Gastrocnemius medialis (tissue), 4 donors: ENCODE measurements around the gene LRRC18.

Experiments
- CTCF ChIP-seq, 5 experiments: fragments of 450-650 bp in 3 of 5; fragments of 200-600 bp in 2 of 5; sonication (generic) in 2 of 5; IDR thresholded peaks in 4 of 5; conservative IDR thresholded peaks in 1 of 5; 1 replicate in 4 of 5; 2 replicates in 1 of 5; pipeline ENCODE4 v1.5.1; 2016 to 2019; ENCODE audit warnings: antibody characterized with exemption in 5 of 5, mild to moderate bottlenecking in 3 of 5, moderate library complexity in 3 of 5
- POLR2A ChIP-seq, 2 donors: fragments of 450-650 bp; IDR thresholded peaks; one replicate each; pipeline ENCODE4 v1.6.1; 2017; ENCODE audit warnings: antibody characterized with exemption in 2 of 2, mild to moderate bottlenecking in 2 of 2, moderate library complexity in 2 of 2

- no peak for TF ChIP-seq CTCF (IDR thresholded peaks at IDR 0.05 in 4 of 5, conservative IDR thresholded peaks at IDR 0.05 in 1 of 5)
- no peak for TF ChIP-seq POLR2A (IDR thresholded peaks at IDR 0.05)
Measured at GRCh38 chr10:48947690-48948469, 8.2 kb upstream of the LRRC18 start.
